Uterus (tissue), 2 donors: Measurements from ENCODE around the gene UPF2.

Experiments
- CTCF ChIP-seq, 4 experiments: fragments of 200-600 bp in 2 of 4; fragments of 450-650 bp in 2 of 4; sonication (generic) in 2 of 4; IDR thresholded peaks; one replicate each; pipeline ENCODE4 v1.5.1; 2016 to 2019; ENCODE audit warnings: antibody characterized with exemption in 4 of 4, mild to moderate bottlenecking in 2 of 4, moderate library complexity in 1 of 4
- POLR2A ChIP-seq, 2 donors: fragments of 450-650 bp; IDR thresholded peaks; one replicate each; pipeline ENCODE4 v1.6.1; 2016; ENCODE audit warnings: antibody characterized with exemption in 2 of 2, mild to moderate bottlenecking in 1 of 2, moderate library complexity in 1 of 2

GRCh38 chr10:11933577-11934223, 108.9 kb downstream of the UPF2 start:
- TF ChIP-seq CTCF (IDR thresholded peaks at IDR 0.05) (no peak), POLR2A (IDR thresholded peaks at IDR 0.05) (no peak)
